GM18505 (cell line): ENCODE data around the gene SFSWAP.
"Not testable (repeated sequence)": the region's sequence is repeated elsewhere in the genome, so short reads cannot be mapped to it uniquely, and the experiment has no call there.

ENCODE experiments used
- ATAC-seq: cut with Tn5 transposase; IDR thresholded peaks from one replicate; pipeline ENCODE4 v1.9.1; 2021; ENCODE audit not compliant: unreplicated experiment
- POLR2A ChIP-seq: IDR thresholded peaks from 4 replicates; pipeline ENCODE4 v1.6.1; 2011; ENCODE audit warnings: borderline replicate concordance; ENCODE audit not compliant: insufficient read depth, insufficient read length; ENCODE audit errors: extremely low read depth

The SFSWAP gene

DNA sequence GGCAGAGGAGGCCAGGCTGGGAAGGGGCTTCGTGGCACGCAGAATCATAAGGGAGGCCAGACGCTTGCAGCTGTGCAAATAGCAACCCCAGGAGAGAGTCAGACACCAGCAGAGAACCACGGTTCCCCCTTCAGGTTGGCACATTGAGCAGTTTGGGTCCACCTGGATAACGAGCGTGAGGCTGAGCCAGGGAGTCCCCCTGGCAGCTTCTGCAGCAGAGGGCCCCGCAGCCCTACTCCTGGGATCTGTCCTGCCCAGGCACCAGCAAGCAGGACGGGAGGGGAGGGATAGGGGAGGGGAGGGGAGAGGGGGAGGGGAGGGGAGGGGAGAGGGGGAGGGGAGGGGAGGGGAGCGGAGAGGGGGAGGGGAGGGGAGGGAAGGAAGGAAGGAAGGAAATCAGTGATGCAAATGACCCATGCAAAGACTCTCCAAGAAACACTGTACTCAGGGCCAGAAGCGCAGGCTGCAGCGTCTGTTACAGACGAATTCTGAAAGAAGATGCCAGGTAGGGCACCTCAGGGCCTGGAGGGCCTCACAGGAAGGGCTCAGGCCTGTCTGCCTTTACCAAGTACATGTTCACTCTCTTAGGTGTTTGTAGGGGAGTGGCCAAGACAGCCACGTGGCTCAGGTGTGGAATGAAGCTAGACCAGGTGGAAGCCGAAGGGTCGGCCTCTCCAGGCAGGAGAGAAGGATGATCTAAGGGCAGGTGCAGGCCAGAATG lies 85.0 kb downstream of the SFSWAP start:
- no peak for TF ChIP-seq POLR2A
- ATAC-seq: no peak

DNA sequence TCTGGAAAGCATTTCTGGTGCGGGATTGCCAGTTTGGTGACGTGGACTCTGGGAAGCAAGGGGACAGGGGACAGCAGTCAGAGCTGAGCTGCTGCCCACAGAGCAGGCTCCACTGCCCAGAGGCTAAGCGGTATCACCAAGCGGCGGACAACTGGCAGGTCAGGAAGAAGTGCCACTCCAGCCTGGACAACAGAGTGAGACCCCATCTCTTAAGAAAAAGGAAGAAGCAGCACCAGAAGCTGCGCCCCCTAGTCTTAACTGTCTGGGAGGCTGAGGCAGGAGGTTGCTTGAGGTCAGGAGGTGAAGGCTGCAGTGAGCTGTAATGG lies 85.5 kb downstream of the SFSWAP start:
- no peak for TF ChIP-seq POLR2A
- no peak for ATAC-seq

DNA sequence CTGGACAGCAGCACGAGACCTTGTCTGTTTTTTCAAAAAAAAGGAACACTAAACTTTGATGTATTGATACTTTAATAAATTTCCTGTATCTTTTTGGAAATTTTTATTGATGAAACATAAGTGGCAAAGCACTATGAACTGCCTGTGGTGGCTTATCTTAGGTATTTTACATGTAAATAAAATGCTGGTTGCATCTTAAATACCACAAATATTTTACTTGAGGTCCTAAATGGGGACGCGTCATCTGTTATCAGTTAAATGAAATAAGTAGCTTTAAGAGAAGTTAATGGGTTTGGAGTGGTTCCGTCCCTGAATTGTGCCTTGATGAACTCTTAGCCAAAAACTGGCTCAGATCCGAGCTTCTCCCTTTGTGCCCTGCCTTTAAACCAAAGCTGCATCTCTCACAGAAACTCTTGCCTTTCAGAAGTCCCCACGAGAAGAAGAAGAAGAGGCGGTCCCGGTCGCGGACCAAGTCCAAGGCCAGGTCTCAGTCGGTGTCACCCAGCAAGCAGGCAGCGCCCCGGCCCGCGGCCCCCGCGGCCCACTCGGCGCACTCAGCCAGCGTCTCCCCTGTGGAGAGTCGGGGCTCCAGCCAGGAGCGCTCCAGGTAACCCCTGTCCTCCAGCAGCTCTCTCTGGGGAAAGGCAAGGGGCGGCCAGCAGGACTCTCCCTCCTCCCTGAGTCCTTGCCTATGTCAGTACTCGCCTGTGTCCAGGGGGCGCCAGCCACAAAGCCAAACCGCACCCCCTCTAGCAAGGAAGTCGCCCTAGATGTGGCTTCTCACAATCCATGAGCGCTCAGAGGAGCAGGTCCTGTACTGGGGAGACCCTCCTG lies 86.1 kb downstream of the SFSWAP start:
- no peak for ATAC-seq
- no peak for TF ChIP-seq POLR2A

DNA sequence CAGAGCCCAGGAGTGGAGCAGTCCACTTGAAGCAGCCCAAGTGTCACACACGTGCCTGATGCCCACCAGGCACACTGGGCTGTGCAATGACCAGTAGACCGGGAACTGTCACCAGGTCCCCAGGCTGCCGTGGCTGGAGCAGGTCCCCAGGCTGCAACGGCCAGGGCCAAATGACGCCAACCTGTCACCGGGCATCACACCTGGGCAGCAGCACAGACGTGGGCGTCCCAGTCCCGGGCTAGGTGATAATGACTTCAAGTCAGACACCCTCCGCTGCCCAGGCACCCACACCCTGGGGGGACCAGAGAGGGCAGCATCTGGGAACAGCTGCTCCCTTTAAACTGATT lies 86.7 kb downstream of the SFSWAP start:
- no peak for ATAC-seq
- TF ChIP-seq POLR2A: no peak

- ATAC-seq: no peak
- TF ChIP-seq POLR2A: no peak
Measured at GRCh38 chr12:131799195-131799594, 88.3 kb downstream of the SFSWAP start.

GRCh38 chr12:131799828-131800593 lies 89.1 kb downstream of the SFSWAP start:
- no peak for ATAC-seq
- TF ChIP-seq POLR2A: no peak

DNA sequence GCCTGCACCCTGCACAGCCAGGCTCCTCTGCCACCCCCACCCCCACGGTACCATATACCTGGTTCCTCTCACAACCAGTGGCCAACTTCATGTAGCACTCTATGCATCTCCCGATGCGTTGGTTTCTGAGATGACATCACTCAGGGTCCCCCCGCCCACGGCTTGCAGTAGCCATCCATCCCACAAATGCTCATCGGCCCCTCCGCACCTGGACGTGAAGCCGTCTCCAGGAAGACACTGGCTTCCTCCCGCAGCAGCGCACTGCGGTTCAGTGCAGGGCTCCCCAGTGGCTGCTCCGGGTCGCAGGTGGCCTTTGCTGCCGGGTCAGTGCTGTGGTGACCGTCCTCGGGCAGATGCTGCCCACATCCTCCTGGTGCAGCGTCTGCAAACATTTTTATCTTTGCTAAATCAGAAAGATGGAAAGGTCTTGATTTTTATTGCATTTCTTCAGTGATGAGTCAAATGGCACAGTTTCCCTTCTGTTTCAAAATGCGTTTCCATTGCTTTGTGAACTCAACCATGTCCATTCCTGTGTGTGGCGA lies 89.8 kb downstream of the SFSWAP start:
- ATAC-seq: no peak
- no peak for TF ChIP-seq POLR2A

DNA sequence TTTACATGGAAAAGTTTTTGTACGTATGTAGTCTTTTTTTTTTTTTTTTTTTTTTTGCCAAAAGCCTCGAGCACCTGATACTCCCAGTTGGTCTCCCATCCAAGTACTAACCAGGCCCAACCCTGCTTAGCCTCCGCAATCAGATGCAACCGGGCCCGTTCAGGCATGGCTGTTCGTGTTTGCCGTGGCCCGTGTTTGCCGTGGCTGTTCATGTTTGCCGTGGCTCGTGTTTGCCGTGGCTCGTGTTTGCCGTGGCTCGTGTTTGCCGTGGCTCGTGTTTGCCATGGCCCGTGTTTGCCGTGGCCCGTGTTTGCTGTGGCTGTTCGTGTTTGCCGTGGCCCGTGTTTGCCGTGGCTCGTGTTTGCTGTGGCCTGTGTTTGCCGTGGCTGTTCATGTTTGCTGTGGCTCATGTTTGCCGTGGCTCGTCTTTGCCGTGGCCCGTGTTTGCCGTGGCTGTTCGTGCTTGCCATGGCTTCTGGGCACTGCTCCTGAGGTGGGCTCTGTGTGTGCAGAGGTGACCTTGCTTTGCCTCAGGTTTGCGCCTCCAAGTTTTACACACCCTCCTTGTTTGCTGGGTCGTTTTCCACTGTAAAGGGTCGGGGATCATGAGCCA lies 90.5 kb downstream of the SFSWAP start:
- TF ChIP-seq POLR2A: no peak
- no peak for ATAC-seq

DNA sequence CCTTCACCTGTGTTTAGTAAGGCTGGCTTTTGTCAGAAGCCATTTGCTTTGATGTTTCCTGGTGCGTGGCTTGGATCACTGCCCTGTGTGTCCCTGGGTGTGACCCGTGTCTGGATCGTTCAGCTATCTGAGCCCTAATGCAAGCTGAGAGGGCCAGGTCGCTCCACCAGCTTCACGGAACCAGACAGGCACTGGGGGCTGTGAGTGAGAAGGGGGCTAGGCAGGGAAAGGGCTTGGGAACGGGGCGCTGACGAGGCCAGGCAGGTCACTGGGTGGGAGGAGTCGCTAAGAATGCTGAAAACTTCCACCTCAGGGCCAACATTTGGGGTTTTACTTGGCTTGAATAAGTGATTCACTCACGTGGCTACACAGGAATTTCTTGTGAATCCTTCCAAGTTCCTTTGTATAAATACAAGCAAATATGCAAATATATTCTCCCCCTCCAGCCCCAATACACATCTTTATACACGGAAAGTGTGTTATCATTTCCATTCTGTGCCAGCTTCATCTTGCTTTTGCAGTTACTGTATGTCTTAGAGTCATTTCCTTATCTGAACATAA lies 93.2 kb downstream of the SFSWAP start:
- no peak for TF ChIP-seq POLR2A
- no peak for ATAC-seq

GRCh38 chr12:131805421-131805820 lies 94.5 kb downstream of the SFSWAP start:
- no peak for TF ChIP-seq POLR2A
- no peak for ATAC-seq

GRCh38 chr12:131806674-131807073 lies 95.8 kb downstream of the SFSWAP start:
- ATAC-seq: no peak
- no peak for TF ChIP-seq POLR2A

GRCh38 chr12:131808744-131809371 lies 98.0 kb downstream of the SFSWAP start:
- TF ChIP-seq POLR2A: no peak
- no peak for ATAC-seq

DNA sequence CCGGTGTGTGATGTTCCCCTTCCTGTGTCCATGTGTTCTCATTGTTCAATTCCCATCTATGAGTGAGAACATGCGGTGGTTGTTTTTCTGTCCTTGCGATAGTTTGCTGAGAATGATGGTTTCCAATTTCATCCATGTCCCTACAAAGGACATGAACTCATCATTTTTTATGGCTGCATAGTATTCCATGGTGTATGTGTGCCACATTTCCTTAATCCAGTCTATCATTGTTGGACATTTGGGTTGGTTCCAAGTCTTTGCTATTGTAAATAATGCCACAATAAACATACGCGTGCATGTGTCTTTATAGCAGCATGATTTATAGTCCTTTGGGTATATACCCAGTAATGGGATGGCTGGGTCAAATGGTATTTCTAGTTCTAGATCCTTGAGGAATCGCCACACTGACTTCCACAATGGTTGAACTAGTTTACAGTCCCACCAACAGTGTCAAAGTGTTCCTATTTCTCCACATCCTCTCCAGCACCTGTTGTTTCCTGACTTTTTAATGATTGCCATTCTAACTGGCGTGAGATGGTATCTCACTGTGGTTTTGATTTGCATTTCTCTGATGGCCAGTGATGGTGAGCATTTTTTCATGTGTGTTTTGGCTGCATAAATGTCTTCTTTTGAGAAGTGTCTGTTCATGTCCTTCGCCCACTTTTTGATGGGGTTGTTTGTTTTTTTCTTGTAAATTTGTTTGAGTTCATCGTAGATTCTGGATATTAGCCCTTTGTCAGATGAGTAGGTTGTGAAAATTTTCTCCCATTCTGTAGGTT lies 98.8 kb downstream of the SFSWAP start:
- not testable (repeated sequence) for ATAC-seq
